OCI-LY1 (cell line): ENCODE results near the gene TRPV2.

Experiments
- H2AFZ ChIP-seq: fragments of 200-600 bp; sonication (generic), shearing (Covaris generic); 2 replicates; pipeline ENCODE4 v1.6.0; 2014; ENCODE audit warnings: antibody characterized with exemption, mild to moderate bottlenecking, low read length
- H3F3A ChIP-seq: fragments of 200-600 bp; sonication (generic), shearing (Covaris generic); 2 replicates; pipeline ENCODE4 v1.6.0; 2014; ENCODE audit warnings: mild to moderate bottlenecking, antibody characterized with exemption, low read length, moderate library complexity; ENCODE audit not compliant: insufficient read depth
- H3K27ac ChIP-seq: fragments of 200-600 bp; sonication (generic); 2 replicates; pipeline ENCODE4 v1.5.1; 2014; ENCODE audit warnings: low read length, mixed run types, mild to moderate bottlenecking, low read depth; ENCODE audit not compliant: poor library complexity, severe bottlenecking
- H3K27me3 ChIP-seq: fragments of 200-600 bp; sonication (generic); 2 replicates; pipeline ENCODE4 v1.6.0; 2014; ENCODE audit warnings: antibody characterized with exemption, mild to moderate bottlenecking, low read length, moderate library complexity; ENCODE audit not compliant: insufficient read depth
- H3K36me3 ChIP-seq: fragments of 200-600 bp; sonication (generic); 2 replicates; pipeline ENCODE4 v1.6.1; 2014; ENCODE audit warnings: mild to moderate bottlenecking, antibody characterized with exemption, low read length, moderate library complexity, mixed read lengths; ENCODE audit not compliant: insufficient read depth
- H3K4me1 ChIP-seq: fragments of 200-600 bp; sonication (generic); 2 replicates; pipeline ENCODE4 v1.5.1; 2014; ENCODE audit warnings: mild to moderate bottlenecking, low read length, moderate library complexity; ENCODE audit not compliant: insufficient read depth, severe bottlenecking
- H3K4me2 ChIP-seq: fragments of 200-600 bp; sonication (generic), shearing (Covaris generic); 2 replicates; pipeline ENCODE4 v1.6.1; 2014; ENCODE audit warnings: low read length
- H3K4me3 ChIP-seq: fragments of 200-600 bp; sonication (generic); 2 replicates; pipeline ENCODE4 v1.5.1; 2014; ENCODE audit warnings: low read length, low read depth, mild to moderate bottlenecking, mixed read lengths; ENCODE audit not compliant: poor library complexity, severe bottlenecking
- H3K79me2 ChIP-seq: fragments of 200-600 bp; shearing (Covaris generic); 2 replicates; pipeline ENCODE4 v1.6.1; 2016; ENCODE audit warnings: mixed run types, low read length, mixed read lengths; ENCODE audit not compliant: insufficient read depth
- H3K9ac ChIP-seq: fragments of 200-600 bp; sonication (generic), shearing (Covaris generic); 2 replicates; pipeline ENCODE4 v1.6.1; 2014; ENCODE audit warnings: mild to moderate bottlenecking, low read length, mixed read lengths
- H3K9me2 ChIP-seq: fragments of 200-600 bp; sonication (generic), shearing (Covaris generic); 2 replicates; pipeline ENCODE4 v1.6.1; 2014; ENCODE audit warnings: low read depth, mild to moderate bottlenecking, low read length, mixed read lengths
- H3K9me3 ChIP-seq: fragments of 200-600 bp; shearing (Covaris generic); 2 replicates; pipeline ENCODE4 v1.6.1; 2014; ENCODE audit warnings: low read length, mixed read lengths
- H4K20me1 ChIP-seq: fragments of 200-600 bp; sonication (generic), shearing (Covaris generic); 2 replicates; pipeline ENCODE4 v1.6.0; 2016; ENCODE audit warnings: mild to moderate bottlenecking, low read length; ENCODE audit not compliant: insufficient read depth
- CTCF ChIP-seq: fragments of 200-600 bp; sonication (generic), shearing (Covaris generic); IDR thresholded peaks from 2 replicates; pipeline ENCODE4 v1.5.1; 2017; ENCODE audit warnings: mild to moderate bottlenecking, antibody characterized with exemption, low read length, moderate library complexity, mixed read lengths
- EZH2 ChIP-seq: fragments of 200-600 bp; sonication (generic), shearing (Covaris generic); IDR thresholded peaks from 2 replicates; pipeline ENCODE4 v1.8.0; 2017; ENCODE audit warnings: borderline replicate concordance, mixed run types, mild to moderate bottlenecking, antibody characterized with exemption, low read length, moderate library complexity, mixed read lengths

The TRPV2 gene

GRCh38 chr17:16377941-16378341 lies 37.4 kb upstream of the TRPV2 start:
- Histone ChIP-seq H3K9me3 (no peaks in the 10 kb centered on the region), H3K9me2 (no peaks in the 10 kb centered on the region), H2AFZ (no peak overlapping the region), H3K4me1 (peaks cover 18% of the 10 kb centered on the region), H3K36me3 (peaks cover 17% of the 10 kb centered on the region), H3K27ac (no peak overlapping the region), H3K27me3 (no peaks in the 10 kb centered on the region), H3K4me2 (no peak overlapping the region), H3F3A (no peaks in the 10 kb centered on the region; the same call in 1 of the 2 replicates), H3K9ac (no peak overlapping the region), H4K20me1 (no peaks in the 10 kb centered on the region), H3K79me2 (peaks cover 7% of the 10 kb centered on the region), H3K4me3 (no peak overlapping the region)
- no peak for TF ChIP-seq EZH2
- no peak for TF ChIP-seq CTCF

- Histone ChIP-seq H3K79me2 (peaks cover 7% of the 10 kb centered on the region), H3K9ac (no peak overlapping the region), H3K9me3 (no peaks in the 10 kb centered on the region), H3K9me2 (no peaks in the 10 kb centered on the region), H3K4me3 (no peak overlapping the region), H3K27ac (no peak overlapping the region), H3K36me3 (peaks cover 25% of the 10 kb centered on the region), H3F3A (no peaks in the 10 kb centered on the region; the same call in 1 of the 2 replicates), H2AFZ (no peak overlapping the region), H3K27me3 (no peaks in the 10 kb centered on the region), H3K4me1 (peaks cover 22% of the 10 kb centered on the region), H3K4me2 (no peak overlapping the region), H4K20me1 (no peaks in the 10 kb centered on the region)
- no peak for TF ChIP-seq EZH2
- no peak for TF ChIP-seq CTCF
Observed at GRCh38 chr17:16378636-16379282, 36.6 kb upstream of the TRPV2 start.

- Histone ChIP-seq H3K9me3 (no peaks in the 10 kb centered on the region), H3K9me2 (no peaks in the 10 kb centered on the region), H3K4me3 (no peak overlapping the region), H3K79me2 (peaks cover 7% of the 10 kb centered on the region), H3K4me2 (no peak overlapping the region), H3K4me1 (peaks cover 30% of the 10 kb centered on the region), H3F3A (peaks cover 3% of the 10 kb centered on the region; the same call in 1 of the 2 replicates), H3K27me3 (no peaks in the 10 kb centered on the region), H3K36me3 (peaks cover 26% of the 10 kb centered on the region), H3K27ac (no peak overlapping the region), H3K9ac (no peak overlapping the region), H4K20me1 (no peaks in the 10 kb centered on the region), H2AFZ (no peak overlapping the region)
- no peak for TF ChIP-seq EZH2
- no peak for TF ChIP-seq CTCF
Observed at GRCh38 chr17:16379654-16380053, 35.7 kb upstream of the TRPV2 start.
